ENCODE measurements around the gene HS2ST1.

Gene HS2ST1

GRCh38 chr1:87039096-87039495 is 124.7 kb downstream of the HS2ST1 start:
- TF ChIP-seq TOX (CRISPR knock-in tag; IDR thresholded peaks at IDR 0.05; ENCODE audit: borderline replicate concordance), result no peak
- no peak for TF ChIP-seq ZC3H10 (CRISPR knock-in tag; IDR thresholded peaks at IDR 0.05)
- no peak for TF ChIP-seq GLIS3 (CRISPR knock-in tag; IDR thresholded peaks at IDR 0.05)
- no peak for ATAC-seq

GRCh38 chr1:87042111-87042811 is 127.8 kb downstream of the HS2ST1 start:
- TF ChIP-seq ZFP30 (CRISPR knock-in tag; IDR thresholded peaks at IDR 0.05), result no peak
- TF ChIP-seq GLIS3 (CRISPR knock-in tag; IDR thresholded peaks at IDR 0.05), result no peak
- TF ChIP-seq ZNF8 (CRISPR knock-in tag; IDR thresholded peaks at IDR 0.05), result no peak
- no peak for ATAC-seq

GRCh38 chr1:87044424-87044823 is 130.0 kb downstream of the HS2ST1 start:
- no peak for ATAC-seq
- TF ChIP-seq ZFP3 (CRISPR knock-in tag; IDR thresholded peaks at IDR 0.05) (no peak), ARNTL (CRISPR knock-in tag; IDR thresholded peaks at IDR 0.05; ENCODE audit: borderline replicate concordance, low read depth) (no peak), ESRRG (CRISPR knock-in tag; IDR thresholded peaks at IDR 0.05) (no peak), POU6F1 (CRISPR knock-in tag; IDR thresholded peaks at IDR 0.05; ENCODE audit: borderline replicate concordance, low read depth) (no peak), CSDC2 (CRISPR knock-in tag; IDR thresholded peaks at IDR 0.05) (no peak), ZNF8 (CRISPR knock-in tag; IDR thresholded peaks at IDR 0.05) (no peak), ISL1 (CRISPR knock-in tag; IDR thresholded peaks at IDR 0.05) (no peak), PATZ1 (CRISPR knock-in tag; IDR thresholded peaks at IDR 0.05; ENCODE audit: borderline replicate concordance) (no peak), ZNF565 (CRISPR knock-in tag; conservative IDR thresholded peaks at IDR 0.05; ENCODE audit: low read depth) (no peak), OSR1 (CRISPR knock-in tag; IDR thresholded peaks at IDR 0.05) (no peak), RARB (CRISPR knock-in tag; IDR thresholded peaks at IDR 0.05) (no peak), PPARA (CRISPR knock-in tag; IDR thresholded peaks at IDR 0.05; ENCODE audit: borderline replicate concordance) (no peak), BACH2 (CRISPR knock-in tag; IDR thresholded peaks at IDR 0.05; ENCODE audit: borderline replicate concordance) (no peak), ZNF70 (CRISPR knock-in tag; IDR thresholded peaks at IDR 0.05) (no peak), TOX (CRISPR knock-in tag; IDR thresholded peaks at IDR 0.05; ENCODE audit: borderline replicate concordance) (no peak), GLIS3 (CRISPR knock-in tag; IDR thresholded peaks at IDR 0.05) (no peak)

GRCh38 chr1:87044840-87045239 is 130.4 kb downstream of the HS2ST1 start:
- ATAC-seq, result no peak
- no peak for TF ChIP-seq TSHZ2 (CRISPR knock-in tag; IDR thresholded peaks at IDR 0.05)
- TF ChIP-seq OSR1 (CRISPR knock-in tag; IDR thresholded peaks at IDR 0.05), result no peak
- TF ChIP-seq TOX (CRISPR knock-in tag; IDR thresholded peaks at IDR 0.05; ENCODE audit: borderline replicate concordance), result no peak
- TF ChIP-seq SNAI2 (CRISPR knock-in tag; IDR thresholded peaks at IDR 0.05), result no peak
- no peak for TF ChIP-seq CREB5 (CRISPR knock-in tag; IDR thresholded peaks at IDR 0.05; ENCODE audit: low read depth)
- TF ChIP-seq POU6F1 (CRISPR knock-in tag; IDR thresholded peaks at IDR 0.05; ENCODE audit: borderline replicate concordance, low read depth), result no peak
- TF ChIP-seq GLIS3 (CRISPR knock-in tag; IDR thresholded peaks at IDR 0.05), result no peak
- no peak for TF ChIP-seq ZNF70 (CRISPR knock-in tag; IDR thresholded peaks at IDR 0.05)
- no peak for TF ChIP-seq ZNF8 (CRISPR knock-in tag; IDR thresholded peaks at IDR 0.05)
- no peak for TF ChIP-seq RARB (CRISPR knock-in tag; IDR thresholded peaks at IDR 0.05)
- TF ChIP-seq PATZ1 (CRISPR knock-in tag; IDR thresholded peaks at IDR 0.05; ENCODE audit: borderline replicate concordance), result no peak
- no peak for TF ChIP-seq PPARA (CRISPR knock-in tag; IDR thresholded peaks at IDR 0.05; ENCODE audit: borderline replicate concordance)

All from SK-N-SH treated with all-trans-retinoic acid at 6 μM for 48 hours (cell line).